GM10266 (cell line): ENCODE results near the gene LRBA.
"Not testable (repeated sequence)": the region's sequence is repeated elsewhere in the genome, so short reads cannot be mapped to it uniquely, and the experiment has no call there.

ENCODE experiments used
- DNase-seq: peaks from one replicate; pipeline ENCODE4 v3.0.0; 2012; ENCODE audit errors: extremely low spot score
- CTCF ChIP-seq: IDR thresholded peaks from 2 replicates; pipeline ENCODE4 v1.5.1; 2012; ENCODE audit warnings: mild to moderate bottlenecking, low read depth; ENCODE audit not compliant: control insufficient read depth, insufficient read depth; ENCODE audit errors: missing control alignments

LRBA gene

GRCh38 chr4:150540536-150540935 lies 474.5 kb downstream of the LRBA start:
- TF ChIP-seq CTCF = no peak
- DNase-seq = no peak

GRCh38 chr4:150537911-150538310 lies 477.2 kb downstream of the LRBA start:
- DNase-seq = not testable (repeated sequence)

- no peak for TF ChIP-seq CTCF
- no peak for DNase-seq
Observed at GRCh38 chr4:150534818-150535217, 480.3 kb downstream of the LRBA start.

GRCh38 chr4:150533673-150534072 lies 481.4 kb downstream of the LRBA start:
- TF ChIP-seq CTCF = no peak
- no peak for DNase-seq

- no peak for DNase-seq
- no peak for TF ChIP-seq CTCF
Observed at GRCh38 chr4:150525321-150525868, 489.7 kb downstream of the LRBA start.

GRCh38 chr4:150518559-150518958 lies 496.5 kb downstream of the LRBA start:
- TF ChIP-seq CTCF = no peak
- no peak for DNase-seq

- DNase-seq = no peak
- TF ChIP-seq CTCF = no peak
Observed at GRCh38 chr4:150515135-150515534, 499.9 kb downstream of the LRBA start.

- TF ChIP-seq CTCF = no peak
- no peak for DNase-seq
Observed at GRCh38 chr4:150514709-150515108, 500.4 kb downstream of the LRBA start.
